HL-60 (cell line): ENCODE results near the gene USP48.

Experiments used
- DNase-seq, 2 experiments: peaks; one replicate each; pipeline ENCODE4 v3.0.0-alpha.2; 2010 to 2020; ENCODE audit warnings: low read depth in 1 of 2, low spot score in 1 of 2
- H3K27ac ChIP-seq: fragments of 250-450 bp; sonication (Bioruptor Pico); replicated peaks from 2 replicates; pipeline ENCODE4 v1.5.1; 2020; ENCODE audit warnings: mild to moderate bottlenecking, moderate library complexity
- H3K27me3 ChIP-seq: fragments of 250-450 bp; sonication (Bioruptor Pico); 2 replicates; pipeline ENCODE4 v1.5.1; 2021; ENCODE audit warnings: mild to moderate bottlenecking, moderate library complexity; ENCODE audit not compliant: insufficient read depth, poor library complexity, severe bottlenecking
- H3K4me3 ChIP-seq: replicated peaks from 2 replicates; pipeline ENCODE4 v1.5.1; 2011; ENCODE audit warnings: mild to moderate bottlenecking, control low read depth, low read length; ENCODE audit not compliant: insufficient read depth
- CTCF ChIP-seq: IDR thresholded peaks from one replicate; pipeline ENCODE4 v1.5.1; 2011; ENCODE audit warnings: low read length, control low read depth, inconsistent platforms; ENCODE audit not compliant: insufficient read depth
- GABPA ChIP-seq: IDR thresholded peaks from 2 replicates; pipeline ENCODE4 v1.6.1; 2012; ENCODE audit warnings: low read depth
- POLR2AphosphoS5 ChIP-seq: IDR thresholded peaks from 2 replicates; pipeline ENCODE4 v1.6.1; 2012; ENCODE audit warnings: low read depth
- SPI1 ChIP-seq: IDR thresholded peaks from 2 replicates; pipeline ENCODE4 v1.6.1; 2012; ENCODE audit warnings: low read depth, mild to moderate bottlenecking, borderline replicate concordance
- TF ChIP-seq, protein P1 (sequence below): IDR thresholded peaks from 2 replicates; pipeline ENCODE4 v1.6.1; 2012; ENCODE audit warnings: low read depth; ENCODE audit not compliant: insufficient replicate concordance

The USP48 gene

GRCh38 chr1:21644906-21645305, 138.0 kb downstream of the USP48 start:
- TF ChIP-seq CTCF (no peak), POLR2AphosphoS5 (no peak)
- TF ChIP-seq, protein P1, sequence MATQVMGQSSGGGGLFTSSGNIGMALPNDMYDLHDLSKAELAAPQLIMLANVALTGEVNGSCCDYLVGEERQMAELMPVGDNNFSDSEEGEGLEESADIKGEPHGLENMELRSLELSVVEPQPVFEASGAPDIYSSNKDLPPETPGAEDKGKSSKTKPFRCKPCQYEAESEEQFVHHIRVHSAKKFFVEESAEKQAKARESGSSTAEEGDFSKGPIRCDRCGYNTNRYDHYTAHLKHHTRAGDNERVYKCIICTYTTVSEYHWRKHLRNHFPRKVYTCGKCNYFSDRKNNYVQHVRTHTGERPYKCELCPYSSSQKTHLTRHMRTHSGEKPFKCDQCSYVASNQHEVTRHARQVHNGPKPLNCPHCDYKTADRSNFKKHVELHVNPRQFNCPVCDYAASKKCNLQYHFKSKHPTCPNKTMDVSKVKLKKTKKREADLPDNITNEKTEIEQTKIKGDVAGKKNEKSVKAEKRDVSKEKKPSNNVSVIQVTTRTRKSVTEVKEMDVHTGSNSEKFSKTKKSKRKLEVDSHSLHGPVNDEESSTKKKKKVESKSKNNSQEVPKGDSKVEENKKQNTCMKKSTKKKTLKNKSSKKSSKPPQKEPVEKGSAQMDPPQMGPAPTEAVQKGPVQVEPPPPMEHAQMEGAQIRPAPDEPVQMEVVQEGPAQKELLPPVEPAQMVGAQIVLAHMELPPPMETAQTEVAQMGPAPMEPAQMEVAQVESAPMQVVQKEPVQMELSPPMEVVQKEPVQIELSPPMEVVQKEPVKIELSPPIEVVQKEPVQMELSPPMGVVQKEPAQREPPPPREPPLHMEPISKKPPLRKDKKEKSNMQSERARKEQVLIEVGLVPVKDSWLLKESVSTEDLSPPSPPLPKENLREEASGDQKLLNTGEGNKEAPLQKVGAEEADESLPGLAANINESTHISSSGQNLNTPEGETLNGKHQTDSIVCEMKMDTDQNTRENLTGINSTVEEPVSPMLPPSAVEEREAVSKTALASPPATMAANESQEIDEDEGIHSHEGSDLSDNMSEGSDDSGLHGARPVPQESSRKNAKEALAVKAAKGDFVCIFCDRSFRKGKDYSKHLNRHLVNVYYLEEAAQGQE, result no peak
- no peak for DNase-seq

GRCh38 chr1:21644348-21644747, 138.6 kb downstream of the USP48 start:
- TF ChIP-seq CTCF (no peak), SPI1 (no peak), GABPA (no peak), POLR2AphosphoS5 (no peak)
- TF ChIP-seq, protein P1, result no peak
- Histone ChIP-seq H3K4me3 (no peak overlapping the region), H3K27me3 (no peaks in the 10 kb centered on the region), H3K27ac (no peak overlapping the region)
- no peak for DNase-seq

More at GRCh38 chr1:21644906-21645305, 138.0 kb downstream of the USP48 start:
- no peaks in the 10 kb centered on the region for H3K27me3 ChIP-seq
- no peak overlapping the region for H3K4me3 ChIP-seq
- no peak overlapping the region for H3K27ac ChIP-seq

GRCh38 chr1:21643624-21644023, 139.3 kb downstream of the USP48 start:
- Histone ChIP-seq H3K27ac (no peak overlapping the region), H3K4me3 (no peak overlapping the region), H3K27me3 (no peaks in the 10 kb centered on the region)
- no peak for DNase-seq
- TF ChIP-seq CTCF (no peak), POLR2AphosphoS5 (no peak), GABPA (no peak), SPI1 (no peak)
- TF ChIP-seq, protein P1, result no peak
